Mucosa of stomach (tissue), 1 donor: ENCODE measurements around the gene LRIT2.

Experiments used
- H3K27me3 ChIP-seq: one replicate; pipeline ENCODE4 v1.7.0; 2013; ENCODE audit warnings: mild to moderate bottlenecking, low read length; ENCODE audit not compliant: control insufficient read depth, insufficient read depth
- H3K36me3 ChIP-seq: one replicate; pipeline ENCODE4 v1.7.0; 2013; ENCODE audit warnings: low read length; ENCODE audit not compliant: control insufficient read depth, insufficient read depth
- H3K4me1 ChIP-seq: one replicate; pipeline ENCODE4 v1.7.0; 2013; ENCODE audit warnings: mild to moderate bottlenecking, low read length; ENCODE audit not compliant: control insufficient read depth, insufficient read depth
- H3K4me3 ChIP-seq: one replicate; pipeline ENCODE4 v1.7.0; 2013; ENCODE audit warnings: low read length
- H3K9ac ChIP-seq: one replicate; pipeline ENCODE4 v1.7.0; 2013; ENCODE audit warnings: mild to moderate bottlenecking, low read length, moderate library complexity
- H3K9me3 ChIP-seq: one replicate; pipeline ENCODE4 v1.7.0; 2013; ENCODE audit warnings: mild to moderate bottlenecking, low read length, moderate library complexity; ENCODE audit not compliant: control insufficient read depth
- donor health status: Pancreatic carcinoma.

Gene LRIT2

GRCh38 chr10:84257343-84258020 is 32.1 kb upstream of the LRIT2 start:
- Histone ChIP-seq H3K4me1 (no peaks in the 10 kb centered on the region), H3K9me3 (no peaks in the 10 kb centered on the region), H3K9ac (no peak overlapping the region), H3K36me3 (no peaks in the 10 kb centered on the region), H3K27me3 (no peaks in the 10 kb centered on the region), H3K4me3 (no peak overlapping the region)

GRCh38 chr10:84256510-84257342 is 31.4 kb upstream of the LRIT2 start:
- Histone ChIP-seq H3K9me3 (no peaks in the 10 kb centered on the region), H3K27me3 (no peaks in the 10 kb centered on the region), H3K4me1 (no peaks in the 10 kb centered on the region), H3K9ac (no peak overlapping the region), H3K36me3 (no peaks in the 10 kb centered on the region), H3K4me3 (no peak overlapping the region)

GRCh38 chr10:84254552-84255478 is 29.5 kb upstream of the LRIT2 start:
- Histone ChIP-seq H3K9ac (no peak overlapping the region), H3K9me3 (no peaks in the 10 kb centered on the region), H3K36me3 (no peaks in the 10 kb centered on the region), H3K4me1 (no peaks in the 10 kb centered on the region), H3K4me3 (no peak overlapping the region), H3K27me3 (no peaks in the 10 kb centered on the region)

GRCh38 chr10:84248794-84249193 is 23.4 kb upstream of the LRIT2 start:
- H3K9ac ChIP-seq, result no peak overlapping the region
- peaks cover 6% of the 10 kb centered on the region for H3K4me1 ChIP-seq
- no peaks in the 10 kb centered on the region for H3K27me3 ChIP-seq
- H3K4me3 ChIP-seq, result no peak overlapping the region
- no peaks in the 10 kb centered on the region for H3K9me3 ChIP-seq
- H3K36me3 ChIP-seq, result no peaks in the 10 kb centered on the region

- Histone ChIP-seq H3K9me3 (no peaks in the 10 kb centered on the region), H3K36me3 (no peaks in the 10 kb centered on the region), H3K27me3 (no peaks in the 10 kb centered on the region), H3K9ac (no peak overlapping the region), H3K4me3 (no peak overlapping the region), H3K4me1 (peaks cover 6% of the 10 kb centered on the region)
Observed at GRCh38 chr10:84247496-84247895, 22.2 kb upstream of the LRIT2 start.

- H3K9ac ChIP-seq, result no peak within 1 kb of the TSS
- H3K36me3 ChIP-seq, result no peaks in the 10 kb centered on the region
- H3K4me1 ChIP-seq, result peaks cover 6% of the 10 kb centered on the region
- H3K9me3 ChIP-seq, result no peaks in the 10 kb centered on the region
- H3K27me3 ChIP-seq, result no peaks in the 10 kb centered on the region
- H3K4me3 ChIP-seq, result no peak within 1 kb of the TSS
Observed at GRCh38 chr10:84244651-84245270, 19.4 kb upstream of the LRIT2 start, which contains the start of gene RGR. Gene RGR (plus strand): TSS chr10:84245053. CDS start chr10:84245091, 38 bp downstream.

- H3K4me3 ChIP-seq, result no peak overlapping the region
- no peak overlapping the region for H3K9ac ChIP-seq
- no peaks in the 10 kb centered on the region for H3K27me3 ChIP-seq
- no peaks in the 10 kb centered on the region for H3K36me3 ChIP-seq
- H3K9me3 ChIP-seq, result no peaks in the 10 kb centered on the region
- H3K4me1 ChIP-seq, result peaks cover 6% of the 10 kb centered on the region
Observed at GRCh38 chr10:84243759-84244158, 18.4 kb upstream of the LRIT2 start.

- H3K36me3 ChIP-seq, result no peaks in the 10 kb centered on the region
- no peak within 1 kb of the TSS for H3K9ac ChIP-seq
- H3K27me3 ChIP-seq, result peaks cover 5% of the 10 kb centered on the region
- no peaks in the 10 kb centered on the region for H3K9me3 ChIP-seq
- peaks cover 6% of the 10 kb centered on the region for H3K4me1 ChIP-seq
- H3K4me3 ChIP-seq, result no peak within 1 kb of the TSS
Observed at GRCh38 chr10:84241185-84241790, 15.9 kb upstream of the LRIT2 start, which contains the start of gene LRIT1. Gene LRIT1 (minus strand): TSS chr10:84241546. CDS start chr10:84241439, 107 bp downstream.

- Histone ChIP-seq H3K9me3 (no peaks in the 10 kb centered on the region), H3K9ac (no peak overlapping the region), H3K27me3 (peaks cover 5% of the 10 kb centered on the region), H3K4me3 (no peak overlapping the region), H3K36me3 (no peaks in the 10 kb centered on the region), H3K4me1 (no peaks in the 10 kb centered on the region)
Observed at GRCh38 chr10:84238909-84239308, 13.6 kb upstream of the LRIT2 start.

- Histone ChIP-seq H3K4me1 (no peaks in the 10 kb centered on the region), H3K36me3 (no peaks in the 10 kb centered on the region), H3K4me3 (no peak overlapping the region), H3K9ac (no peak overlapping the region), H3K27me3 (peaks cover 5% of the 10 kb centered on the region), H3K9me3 (no peaks in the 10 kb centered on the region)
Observed at GRCh38 chr10:84237199-84238051, 12.1 kb upstream of the LRIT2 start.
